Measurements from ENCODE around the gene PHRF1.

PHRF1 gene

GRCh38 chr11:656866-657265, 80.6 kb downstream of the PHRF1 start:
- Histone ChIP-seq H4K20me1 (ENCODE audit: insufficient read depth, low read length) (no peaks in the 10 kb centered on the region; the same call in 1 of the 2 replicates), H2AFZ (ENCODE audit: low read depth, low read length) (no peak overlapping the region), H3K4me3 (ENCODE audit: low read length) (no peak overlapping the region), H3K36me3 (replicated peaks; ENCODE audit: low read depth, low read length) (peaks cover 8% of the 10 kb centered on the region), H3K9ac (ENCODE audit: low read length) (no peak overlapping the region), H3K27me3 (ENCODE audit: low read depth, low read length) (no peaks in the 10 kb centered on the region), H3K9me3 (ENCODE audit: insufficient read depth, low read length) (no peaks in the 10 kb centered on the region), H3K27ac (ENCODE audit: low read length) (no peak overlapping the region), H3K79me2 (ENCODE audit: low read length) (no peaks in the 10 kb centered on the region), H3K4me2 (ENCODE audit: low read length) (no peak overlapping the region), H3K4me1 (ENCODE audit: low read length) (no peaks in the 10 kb centered on the region)
- TF ChIP-seq EZH2phosphoT487 (IDR thresholded peaks at IDR 0.05; ENCODE audit: low read depth) = no peak
- TF ChIP-seq CTCF (IDR thresholded peaks at IDR 0.05; ENCODE audit: low read depth, low read length) = no peak

GRCh38 chr11:657691-658126, 81.4 kb downstream of the PHRF1 start:
- no peaks in the 10 kb centered on the region for H3K79me2 ChIP-seq (ENCODE audit: low read length)
- H3K27ac ChIP-seq (ENCODE audit: low read length) = no peak overlapping the region
- H3K36me3 ChIP-seq (replicated peaks; ENCODE audit: low read depth, low read length) = peaks cover 11% of the 10 kb centered on the region
- H3K9ac ChIP-seq (ENCODE audit: low read length) = no peak overlapping the region
- H3K4me3 ChIP-seq (ENCODE audit: low read length) = no peak overlapping the region
- H3K4me2 ChIP-seq (ENCODE audit: low read length) = no peak overlapping the region
- H2AFZ ChIP-seq (ENCODE audit: low read depth, low read length) = no peak overlapping the region
- no peaks in the 10 kb centered on the region for H3K9me3 ChIP-seq (ENCODE audit: insufficient read depth, low read length)
- H4K20me1 ChIP-seq (ENCODE audit: insufficient read depth, low read length) = no peaks in the 10 kb centered on the region; the same call in 1 of the 2 replicates
- H3K27me3 ChIP-seq (ENCODE audit: low read depth, low read length) = no peaks in the 10 kb centered on the region
- no peaks in the 10 kb centered on the region for H3K4me1 ChIP-seq (ENCODE audit: low read length)
- no peak for TF ChIP-seq EZH2phosphoT487 (IDR thresholded peaks at IDR 0.05; ENCODE audit: low read depth)
- no peak for TF ChIP-seq CTCF (IDR thresholded peaks at IDR 0.05; ENCODE audit: low read depth, low read length)

- Histone ChIP-seq H3K9ac (ENCODE audit: low read length) (no peak overlapping the region), H3K79me2 (ENCODE audit: low read length) (no peaks in the 10 kb centered on the region; the same call in 1 of the 2 replicates), H3K27me3 (ENCODE audit: low read depth, low read length) (no peaks in the 10 kb centered on the region), H4K20me1 (ENCODE audit: insufficient read depth, low read length) (no peaks in the 10 kb centered on the region; the same call in 1 of the 2 replicates), H3K4me2 (ENCODE audit: low read length) (no peak overlapping the region), H2AFZ (ENCODE audit: low read depth, low read length) (no peak overlapping the region), H3K9me3 (ENCODE audit: insufficient read depth, low read length) (no peaks in the 10 kb centered on the region), H3K36me3 (replicated peaks; ENCODE audit: low read depth, low read length) (peaks cover 11% of the 10 kb centered on the region), H3K4me1 (ENCODE audit: low read length) (no peaks in the 10 kb centered on the region), H3K4me3 (ENCODE audit: low read length) (no peak overlapping the region), H3K27ac (ENCODE audit: low read length) (no peak overlapping the region)
- TF ChIP-seq CTCF (IDR thresholded peaks at IDR 0.05; ENCODE audit: low read depth, low read length) (no peak), EZH2phosphoT487 (IDR thresholded peaks at IDR 0.05; ENCODE audit: low read depth) (no peak)
Measured at GRCh38 chr11:659532-660085, 83.3 kb downstream of the PHRF1 start.

- no peaks in the 10 kb centered on the region for H3K4me1 ChIP-seq (ENCODE audit: low read length)
- H3K36me3 ChIP-seq (replicated peaks; ENCODE audit: low read depth, low read length) = peaks cover 7% of the 10 kb centered on the region
- H3K4me2 ChIP-seq (ENCODE audit: low read length) = no peak overlapping the region
- H3K9ac ChIP-seq (ENCODE audit: low read length) = no peak overlapping the region
- no peaks in the 10 kb centered on the region for H3K9me3 ChIP-seq (ENCODE audit: insufficient read depth, low read length)
- no peak for TF ChIP-seq CTCF (IDR thresholded peaks at IDR 0.05; ENCODE audit: low read depth, low read length)
- no peak for TF ChIP-seq EZH2phosphoT487 (IDR thresholded peaks at IDR 0.05; ENCODE audit: low read depth)
- H4K20me1 ChIP-seq (ENCODE audit: insufficient read depth, low read length) = no peaks in the 10 kb centered on the region; the same call in 1 of the 2 replicates
- H2AFZ ChIP-seq (ENCODE audit: low read depth, low read length) = no peak overlapping the region
- H3K27ac ChIP-seq (ENCODE audit: low read length) = no peak overlapping the region
- H3K79me2 ChIP-seq (ENCODE audit: low read length) = no peaks in the 10 kb centered on the region; the same call in 1 of the 2 replicates
- no peak overlapping the region for H3K4me3 ChIP-seq (ENCODE audit: low read length)
- H3K27me3 ChIP-seq (ENCODE audit: low read depth, low read length) = no peaks in the 10 kb centered on the region
Measured at GRCh38 chr11:660281-660680, 84.0 kb downstream of the PHRF1 start.

Data from OCI-LY3 (cell line).